ENCODE results near the gene WASHC2A.
"Not testable (repeated sequence)": the region's sequence is repeated elsewhere in the genome, so short reads cannot be mapped to it uniquely, and the experiment has no call there.

WASHC2A gene

GRCh38 chr10:50174788-50175525 is 107.2 kb downstream of the WASHC2A start:
- H3K4me3 ChIP-seq (ENCODE audit: low read depth, low read length); CTCF ChIA-PET; H3K4me1 ChIP-seq (ENCODE audit: control insufficient read depth, insufficient read depth, low read length); POLR2A ChIA-PET; H3K27ac ChIP-seq (ENCODE audit: extremely low read depth, low read depth, low read length); H3K36me3 ChIP-seq (ENCODE audit: control insufficient read depth in 2 of 2, insufficient read depth in 1 of 2, low read length in 2 of 2); H3K9me3 ChIP-seq (ENCODE audit: control insufficient read depth, insufficient read depth, low read depth, low read length): not testable (repeated sequence)
